Measurements from ENCODE around the gene FAM81A.

DNA sequence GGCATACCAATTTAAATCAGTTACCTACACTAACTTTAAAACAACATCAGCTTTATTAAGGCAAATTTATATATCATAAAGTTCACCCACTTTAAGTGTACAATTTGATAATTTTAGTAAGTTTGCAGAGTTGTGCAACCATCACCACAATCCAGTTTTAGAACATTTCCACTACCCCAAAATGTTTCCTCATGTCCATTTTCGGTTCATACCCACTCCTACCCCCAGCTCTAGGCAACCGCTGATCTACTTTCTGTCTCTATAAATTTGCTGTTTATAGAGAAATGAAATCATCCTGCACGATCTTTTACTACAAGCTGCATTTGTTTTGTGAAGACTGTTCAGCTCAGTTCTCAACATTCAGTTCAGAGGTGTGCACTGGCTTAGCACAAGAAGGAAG lies 31.5 kb upstream of the FAM81A start:
- TF ChIP-seq POLR2A (IDR thresholded peaks at IDR 0.05): no peak
- TF ChIP-seq, protein P1, sequence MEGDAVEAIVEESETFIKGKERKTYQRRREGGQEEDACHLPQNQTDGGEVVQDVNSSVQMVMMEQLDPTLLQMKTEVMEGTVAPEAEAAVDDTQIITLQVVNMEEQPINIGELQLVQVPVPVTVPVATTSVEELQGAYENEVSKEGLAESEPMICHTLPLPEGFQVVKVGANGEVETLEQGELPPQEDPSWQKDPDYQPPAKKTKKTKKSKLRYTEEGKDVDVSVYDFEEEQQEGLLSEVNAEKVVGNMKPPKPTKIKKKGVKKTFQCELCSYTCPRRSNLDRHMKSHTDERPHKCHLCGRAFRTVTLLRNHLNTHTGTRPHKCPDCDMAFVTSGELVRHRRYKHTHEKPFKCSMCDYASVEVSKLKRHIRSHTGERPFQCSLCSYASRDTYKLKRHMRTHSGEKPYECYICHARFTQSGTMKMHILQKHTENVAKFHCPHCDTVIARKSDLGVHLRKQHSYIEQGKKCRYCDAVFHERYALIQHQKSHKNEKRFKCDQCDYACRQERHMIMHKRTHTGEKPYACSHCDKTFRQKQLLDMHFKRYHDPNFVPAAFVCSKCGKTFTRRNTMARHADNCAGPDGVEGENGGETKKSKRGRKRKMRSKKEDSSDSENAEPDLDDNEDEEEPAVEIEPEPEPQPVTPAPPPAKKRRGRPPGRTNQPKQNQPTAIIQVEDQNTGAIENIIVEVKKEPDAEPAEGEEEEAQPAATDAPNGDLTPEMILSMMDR (IDR thresholded peaks at IDR 0.05): no peak
